ENCODE data around the gene MARK4. TPM values are rescaled to one million over a fixed set of nuclear protein-coding genes. Genes with fewer than 3 reads are reported as not detected.

The MARK4 gene
- total and polyA plus RNA-seq, 2 experiments from 2014 or later: 4.9 to 11.6 TPM

DNA sequence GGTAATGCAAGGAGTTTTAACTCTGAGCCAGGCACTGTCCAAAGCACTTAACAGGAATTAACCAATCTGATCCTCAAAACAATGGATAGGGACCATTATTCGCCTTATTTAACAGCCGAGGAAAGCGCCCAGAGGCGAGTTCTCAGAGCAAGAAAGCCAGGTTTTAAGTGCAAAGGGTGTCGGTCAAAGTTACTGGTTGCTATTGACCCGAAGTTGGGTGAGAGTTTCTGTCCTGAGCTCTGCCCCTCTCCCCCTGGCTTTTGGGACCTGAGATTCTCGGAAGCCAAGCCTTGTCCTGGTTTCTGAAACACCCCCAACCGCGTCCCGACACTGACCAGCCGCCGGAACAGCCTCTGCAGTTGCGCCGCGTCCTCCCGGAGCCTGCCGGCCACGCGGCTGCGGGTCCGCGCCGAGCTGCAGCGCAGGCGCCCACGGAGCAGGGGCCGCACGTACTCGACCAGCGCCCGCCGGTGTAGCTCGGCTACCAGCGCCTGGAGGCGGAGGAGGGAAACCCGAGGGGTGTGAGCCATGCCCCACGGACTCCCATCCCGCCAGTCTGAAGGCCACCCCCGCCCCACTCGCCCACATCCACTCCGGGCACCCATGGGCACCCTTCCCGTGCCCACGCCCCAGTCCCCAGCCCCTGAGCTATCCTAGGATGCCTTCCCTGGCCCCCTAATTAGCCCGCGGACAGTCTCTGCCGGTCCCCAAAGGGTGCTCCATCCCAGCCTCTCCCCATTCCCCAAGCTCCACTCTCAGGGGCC lies 33.7 kb upstream of the MARK4 start:
- Histone ChIP-seq H3K9me3 (ENCODE audit: low read depth) (no peaks in the 10 kb centered on the region), H3K27me3 (replicated peaks; ENCODE audit: insufficient read depth) (peaks cover 43% of the 10 kb centered on the region), H3K9me2 (ENCODE audit: insufficient read depth) (no peaks in the 10 kb centered on the region), H3K4me1 (ENCODE audit: insufficient read depth) (no peaks in the 10 kb centered on the region), H3K79me2 (ENCODE audit: insufficient read depth) (no peaks in the 10 kb centered on the region), H3K36me3 (ENCODE audit: low read depth) (no peaks in the 10 kb centered on the region), H2AFZ (peak overlapping the region; percentile 42), H3K4me2 (ENCODE audit: unreplicated experiment) (peak overlapping the region; percentile 31), H3K4me3 (peak overlapping the region; percentile 47; the same call in 1 of the 2 replicates), H3F3A (ENCODE audit: insufficient read depth) (no peaks in the 10 kb centered on the region), H3K9ac (no peak overlapping the region), H4K20me1 (ENCODE audit: insufficient read depth) (no peaks in the 10 kb centered on the region), H3K27ac (no peak overlapping the region)
- WGBS, 2 experiments (ENCODE audit: low coverage in 1 of 2, low lambda C conversion rate in 2 of 2, missing lambda C conversion rate in 2 of 2): 12 to 18% methylated on average over 27 to 41 of the region's 46 CpGs
- peak; percentile 59; the same call in 1 of the 2 replicates for TF ChIP-seq EZH2phosphoT487 (IDR thresholded peaks at IDR 0.05; ENCODE audit: insufficient read depth, low read depth)
- peak; percentile 80 for TF ChIP-seq EZH2 (IDR thresholded peaks at IDR 0.05; ENCODE audit: insufficient read depth, poor library complexity, severe bottlenecking)
- DNase-seq: peak; percentile 48
- in situ Hi-C loops (cut with MboI): no loop called here

DNA sequence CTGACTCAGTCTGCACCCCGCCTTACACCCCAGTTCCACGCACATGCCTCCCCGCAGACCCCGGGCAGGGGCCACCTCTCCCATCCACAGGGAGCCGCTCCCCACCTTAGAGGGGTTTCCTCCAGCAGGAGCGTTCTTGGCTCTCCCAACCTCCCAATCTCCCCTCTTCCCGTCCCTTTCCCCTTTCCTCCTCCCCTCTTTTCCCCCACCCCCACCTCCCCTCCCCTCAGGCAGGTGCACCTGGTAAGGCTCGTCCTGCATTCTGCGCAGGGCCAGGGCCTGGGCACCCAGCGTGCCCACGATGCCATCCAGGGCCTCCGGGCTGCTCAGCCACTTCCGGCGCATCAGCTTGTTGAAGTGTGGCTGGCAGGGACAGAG lies 33.1 kb upstream of the MARK4 start:
- H3K4me1 ChIP-seq (ENCODE audit: insufficient read depth): no peaks in the 10 kb centered on the region
- in situ Hi-C loops (cut with MboI): no loop called here
- no peaks in the 10 kb centered on the region for H3K9me3 ChIP-seq (ENCODE audit: low read depth)
- no peak overlapping the region for H3K4me3 ChIP-seq
- H4K20me1 ChIP-seq (ENCODE audit: insufficient read depth): no peaks in the 10 kb centered on the region
- H3K9ac ChIP-seq: no peak overlapping the region
- no peaks in the 10 kb centered on the region for H3K36me3 ChIP-seq (ENCODE audit: low read depth)
- WGBS, 2 experiments (ENCODE audit: low coverage in 1 of 2, low lambda C conversion rate in 2 of 2, missing lambda C conversion rate in 2 of 2): 15 to 19% methylated on average over 3 to 14 of the region's 14 CpGs
- H3K79me2 ChIP-seq (ENCODE audit: insufficient read depth): no peaks in the 10 kb centered on the region
- H3K4me2 ChIP-seq (ENCODE audit: unreplicated experiment): peak overlapping the region; percentile 31
- DNase-seq: no peak
- no peak overlapping the region for H3K27ac ChIP-seq
- H3K9me2 ChIP-seq (ENCODE audit: insufficient read depth): no peaks in the 10 kb centered on the region
- H3F3A ChIP-seq (ENCODE audit: insufficient read depth): no peaks in the 10 kb centered on the region
- H2AFZ ChIP-seq: no peak overlapping the region
- TF ChIP-seq EZH2phosphoT487 (IDR thresholded peaks at IDR 0.05; ENCODE audit: insufficient read depth, low read depth): no peak
- no peak for TF ChIP-seq EZH2 (IDR thresholded peaks at IDR 0.05; ENCODE audit: insufficient read depth, poor library complexity, severe bottlenecking)
- H3K27me3 ChIP-seq (replicated peaks; ENCODE audit: insufficient read depth): peaks cover 43% of the 10 kb centered on the region

DNA sequence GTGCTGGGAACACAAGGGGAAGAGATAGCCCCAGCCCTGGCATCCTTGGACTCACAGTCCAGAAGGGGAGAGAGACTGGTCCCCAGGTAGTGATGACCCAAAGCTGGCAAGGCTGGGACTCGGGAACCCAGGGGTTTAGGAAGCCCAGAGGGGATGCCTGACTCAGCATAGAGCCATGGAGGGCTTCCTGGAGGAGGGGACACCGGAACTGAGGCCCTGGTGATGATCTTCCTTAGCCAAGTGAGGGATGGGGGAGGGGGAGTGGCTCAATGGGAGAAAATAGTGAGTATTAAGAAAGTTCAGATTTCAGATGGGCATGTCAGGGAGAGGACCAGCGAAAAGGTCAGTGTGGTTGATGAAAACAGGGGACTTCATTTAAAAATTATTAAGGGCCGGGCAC lies 32.6 kb upstream of the MARK4 start:
- WGBS, 2 experiments (ENCODE audit: low coverage in 1 of 2, low lambda C conversion rate in 2 of 2, missing lambda C conversion rate in 2 of 2): 45 to 47% methylated on average over 4 of the region's 4 CpGs
- Histone ChIP-seq H3F3A (ENCODE audit: insufficient read depth) (no peaks in the 10 kb centered on the region), H3K4me2 (ENCODE audit: unreplicated experiment) (no peak overlapping the region), H3K36me3 (ENCODE audit: low read depth) (no peaks in the 10 kb centered on the region), H3K27me3 (replicated peaks; ENCODE audit: insufficient read depth) (peaks cover 43% of the 10 kb centered on the region), H3K27ac (no peak overlapping the region), H3K4me3 (no peak overlapping the region), H2AFZ (no peak overlapping the region), H3K9ac (no peak overlapping the region), H3K9me3 (ENCODE audit: low read depth) (no peaks in the 10 kb centered on the region), H4K20me1 (ENCODE audit: insufficient read depth) (no peaks in the 10 kb centered on the region), H3K9me2 (ENCODE audit: insufficient read depth) (no peaks in the 10 kb centered on the region), H3K79me2 (ENCODE audit: insufficient read depth) (no peaks in the 10 kb centered on the region), H3K4me1 (ENCODE audit: insufficient read depth) (no peaks in the 10 kb centered on the region)
- in situ Hi-C loops (cut with MboI): no loop called here
- TF ChIP-seq EZH2 (IDR thresholded peaks at IDR 0.05; ENCODE audit: insufficient read depth, poor library complexity, severe bottlenecking) (no peak), EZH2phosphoT487 (IDR thresholded peaks at IDR 0.05; ENCODE audit: insufficient read depth, low read depth) (no peak)
- no peak for DNase-seq

DNA sequence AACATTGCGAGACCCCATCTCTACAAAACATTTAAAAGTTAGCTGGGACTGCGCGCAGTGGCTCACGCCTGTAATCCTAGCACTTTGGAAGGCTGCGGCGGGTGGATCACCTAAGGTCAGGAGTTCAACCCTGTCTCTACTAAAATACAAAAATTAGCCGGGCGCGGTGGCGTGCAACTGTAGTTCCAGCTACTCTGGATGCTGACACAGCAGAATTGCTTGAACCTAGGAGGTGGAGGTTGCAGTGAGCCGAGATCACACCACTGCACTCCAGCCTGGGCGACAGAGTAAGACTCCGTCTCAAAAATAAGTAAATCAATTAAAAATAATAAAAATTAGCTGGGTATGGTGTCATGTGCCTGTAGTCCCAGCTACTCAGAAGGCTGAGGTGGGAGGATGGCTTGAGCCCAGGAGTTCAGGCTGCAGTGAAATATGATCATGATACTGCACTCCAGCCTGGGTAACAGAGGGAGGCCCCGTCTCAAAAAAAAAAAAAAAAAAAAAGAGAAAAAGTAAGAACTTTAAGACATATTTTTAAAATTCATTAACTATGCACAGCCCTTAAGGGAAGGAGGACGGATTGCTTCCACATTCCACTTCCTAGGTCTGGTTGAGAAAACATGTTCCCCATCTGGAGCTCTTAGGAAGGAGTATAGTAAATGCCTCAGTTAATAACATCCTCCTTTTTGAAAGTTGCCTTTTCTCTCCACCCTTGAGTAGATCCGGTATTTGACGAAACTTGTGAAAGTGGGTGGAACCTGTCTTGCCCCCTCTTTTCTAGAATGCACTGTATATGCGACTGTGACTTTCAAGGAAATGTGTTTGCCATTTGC lies 31.9 kb upstream of the MARK4 start:
- Histone ChIP-seq H3K79me2 (ENCODE audit: insufficient read depth) (no peaks in the 10 kb centered on the region), H3K4me2 (ENCODE audit: unreplicated experiment) (no peak overlapping the region), H4K20me1 (ENCODE audit: insufficient read depth) (no peaks in the 10 kb centered on the region), H3K9ac (no peak overlapping the region), H3F3A (ENCODE audit: insufficient read depth) (no peaks in the 10 kb centered on the region), H3K27me3 (replicated peaks; ENCODE audit: insufficient read depth) (peaks cover 43% of the 10 kb centered on the region), H3K4me3 (no peak overlapping the region), H3K9me2 (ENCODE audit: insufficient read depth) (no peaks in the 10 kb centered on the region), H3K36me3 (ENCODE audit: low read depth) (no peaks in the 10 kb centered on the region), H3K9me3 (ENCODE audit: low read depth) (no peaks in the 10 kb centered on the region), H2AFZ (no peak overlapping the region), H3K27ac (no peak overlapping the region), H3K4me1 (ENCODE audit: insufficient read depth) (no peaks in the 10 kb centered on the region)
- TF ChIP-seq EZH2phosphoT487 (IDR thresholded peaks at IDR 0.05; ENCODE audit: insufficient read depth, low read depth): no peak
- in situ Hi-C loops (cut with MboI): no loop called here
- no peak for DNase-seq
- 29 to 32% methylated on average over 18 of the region's 18 CpGs for WGBS, 2 experiments (ENCODE audit: low coverage in 1 of 2, low lambda C conversion rate in 2 of 2, missing lambda C conversion rate in 2 of 2)

All from GM23248 (cell line).